Activated effector memory CD4-positive, alpha-beta T cell treated with anti-CD3 and anti-CD28 coated beads, Interleukin-2, amount 50 U/mL, for 16 hours (primary cell): Measurements from ENCODE around the gene CHCHD4.
A peak's percentile ranks its signal among the peaks of the same experiment; 100 is the strongest.
"Not testable (repeated sequence)": the region's sequence is repeated elsewhere in the genome, so short reads cannot be mapped to it uniquely, and the experiment has no call there.

Experiments
- DNase-seq: peaks from one replicate; pipeline ENCODE4 v3.0.0-alpha.2; 2020

Gene CHCHD4

GRCh38 chr3:14133876-14134275, 9.2 kb upstream of the CHCHD4 start:
- DNase-seq: peak; percentile 44

- peak; percentile 55 for DNase-seq
Observed at GRCh38 chr3:14133188-14133800, 8.6 kb upstream of the CHCHD4 start.

GRCh38 chr3:14132689-14133088, 8.0 kb upstream of the CHCHD4 start:
- peak; percentile 27 for DNase-seq

- DNase-seq: peak; percentile 59
Observed at GRCh38 chr3:14132120-14132519, 7.5 kb upstream of the CHCHD4 start.

GRCh38 chr3:14131134-14131533, 6.5 kb upstream of the CHCHD4 start:
- DNase-seq: peak; percentile 53

GRCh38 chr3:14130707-14131106, 6.0 kb upstream of the CHCHD4 start:
- peak; percentile 25 for DNase-seq

- peak; percentile 27 for DNase-seq
Observed at GRCh38 chr3:14130230-14130629, 5.6 kb upstream of the CHCHD4 start.

- DNase-seq: no peak
Observed at GRCh38 chr3:14129296-14129695, 4.6 kb upstream of the CHCHD4 start.

GRCh38 chr3:14128724-14129123, 4.1 kb upstream of the CHCHD4 start:
- no peak for DNase-seq

GRCh38 chr3:14127516-14128161, 3.0 kb upstream of the CHCHD4 start:
- no peak for DNase-seq

- no peak for DNase-seq
Observed at GRCh38 chr3:14126887-14127505, 2.3 kb upstream of the CHCHD4 start.

GRCh38 chr3:14126017-14126886, 1.6 kb upstream of the CHCHD4 start:
- no peak for DNase-seq

- DNase-seq: peak; percentile 88
Observed at GRCh38 chr3:14125193-14126016, 735 bp upstream of the CHCHD4 start.

- peak; percentile 86 for DNase-seq
Observed at GRCh38 chr3:14124223-14124614, 451 bp downstream of the CHCHD4 start.

- no peak for DNase-seq
Observed at GRCh38 chr3:14123308-14124222, 1.1 kb downstream of the CHCHD4 start.

GRCh38 chr3:14122301-14122700, 2.4 kb downstream of the CHCHD4 start:
- DNase-seq: no peak

- no peak for DNase-seq
Observed at GRCh38 chr3:14121859-14122258, 2.8 kb downstream of the CHCHD4 start.

GRCh38 chr3:14120921-14121448, 3.7 kb downstream of the CHCHD4 start:
- DNase-seq: not testable (repeated sequence)

GRCh38 chr3:14120111-14120920, 4.4 kb downstream of the CHCHD4 start:
- DNase-seq: no peak

GRCh38 chr3:14119651-14120050, 5.0 kb downstream of the CHCHD4 start:
- no peak for DNase-seq
